Mucosa of gallbladder (tissue), 1 donor: Measurements from ENCODE around the gene RARRES1. TPM values are rescaled to one million over a fixed set of nuclear protein-coding genes. Genes with fewer than 3 reads are reported as not detected.
A peak's percentile ranks its signal among the peaks of the same experiment; 100 is the strongest.

Experiments used
- DNase-seq: peaks from one replicate; pipeline ENCODE4 v3.0.0-alpha.2; 2020; ENCODE audit warnings: low spot score
- total RNA-seq: library from RNA; stranded (reverse); gene quantifications from one replicate; pipeline ENCODE4 v1.2.1, GENCODE V29; 2021
- donor health status: DM: no; HTN: no; CAD: no.

Gene RARRES1
- total RNA-seq, 1 donor from 2014 or later: 6.3 TPM

DNA sequence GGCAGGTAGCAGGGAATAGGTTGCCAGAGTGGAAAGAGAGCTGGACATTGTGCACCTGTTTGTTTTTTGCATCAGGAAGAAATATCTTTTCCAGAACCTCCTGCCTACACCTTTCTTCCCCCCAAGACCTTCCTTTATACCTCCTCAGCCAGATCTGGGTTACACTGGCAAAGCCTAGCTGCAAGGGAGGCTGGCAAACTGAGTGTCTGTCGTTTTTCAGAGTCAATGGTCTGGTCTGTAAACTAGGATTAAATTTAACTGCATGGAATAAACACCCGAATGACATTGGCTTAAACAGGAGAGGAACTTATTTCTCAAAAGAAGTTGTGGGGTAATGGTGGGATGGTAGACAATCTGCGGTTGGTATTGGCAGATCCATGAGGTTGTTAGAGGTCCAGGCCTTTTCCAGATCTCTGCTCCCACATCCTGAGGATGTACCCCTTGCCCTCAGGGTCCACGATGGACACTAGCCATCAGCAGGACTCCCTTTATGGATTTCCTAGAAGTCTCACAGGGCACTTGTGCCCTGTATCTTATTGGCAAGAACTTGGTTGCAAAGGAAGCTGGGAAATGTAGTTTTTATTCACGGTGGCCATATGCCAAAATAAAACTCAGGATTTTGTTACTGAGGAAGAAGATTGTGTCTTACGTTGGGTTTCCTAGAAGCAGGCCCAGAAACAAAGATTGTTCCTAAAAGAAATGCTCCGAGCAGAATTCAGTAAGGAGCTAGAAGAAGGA is 3.2 kb upstream of the RARRES1 start:
- no peak for DNase-seq

- DNase-seq: no peak
Observed at GRCh38 chr3:158733656-158734055, 1.4 kb upstream of the RARRES1 start.

DNA sequence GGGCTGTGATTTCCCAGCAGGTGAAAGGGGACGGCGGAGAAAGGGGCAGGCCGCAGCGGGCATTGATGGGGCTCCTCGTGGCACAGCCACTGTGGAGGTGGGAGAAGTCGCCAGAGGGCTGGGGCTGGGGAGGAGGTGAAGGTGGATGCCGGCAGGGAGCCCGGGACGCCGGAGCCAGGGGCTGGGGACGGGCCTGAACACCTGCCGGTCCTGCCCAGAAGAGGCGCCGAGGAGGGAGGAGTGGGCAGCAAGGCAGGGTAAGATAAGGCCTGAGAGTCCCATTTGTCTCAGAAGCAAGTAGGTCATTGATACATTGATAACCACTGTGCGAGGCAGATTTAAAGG is 571 bp upstream of the RARRES1 start:
- DNase-seq: no peak

- DNase-seq: no peak
Observed at GRCh38 chr3:158731486-158731885, 771 bp downstream of the RARRES1 start.

- no peak for DNase-seq
Observed at GRCh38 chr3:158728851-158729250, 3.4 kb downstream of the RARRES1 start.

DNA sequence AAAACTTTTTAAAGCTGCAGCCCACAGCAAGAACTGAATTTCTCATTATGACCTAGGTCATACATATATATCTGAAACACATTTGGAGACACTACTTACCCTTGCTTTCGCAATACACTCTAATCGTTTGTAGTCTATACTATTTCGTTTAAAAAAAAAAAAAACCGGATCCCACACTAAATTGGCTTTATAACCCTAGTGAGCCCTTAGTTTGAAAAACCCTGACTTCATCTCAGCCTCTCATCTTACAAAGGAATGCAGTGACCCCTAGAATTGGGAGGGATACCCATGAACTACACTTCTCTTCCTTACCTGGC is 4.2 kb downstream of the RARRES1 start:
- DNase-seq: no peak

DNA sequence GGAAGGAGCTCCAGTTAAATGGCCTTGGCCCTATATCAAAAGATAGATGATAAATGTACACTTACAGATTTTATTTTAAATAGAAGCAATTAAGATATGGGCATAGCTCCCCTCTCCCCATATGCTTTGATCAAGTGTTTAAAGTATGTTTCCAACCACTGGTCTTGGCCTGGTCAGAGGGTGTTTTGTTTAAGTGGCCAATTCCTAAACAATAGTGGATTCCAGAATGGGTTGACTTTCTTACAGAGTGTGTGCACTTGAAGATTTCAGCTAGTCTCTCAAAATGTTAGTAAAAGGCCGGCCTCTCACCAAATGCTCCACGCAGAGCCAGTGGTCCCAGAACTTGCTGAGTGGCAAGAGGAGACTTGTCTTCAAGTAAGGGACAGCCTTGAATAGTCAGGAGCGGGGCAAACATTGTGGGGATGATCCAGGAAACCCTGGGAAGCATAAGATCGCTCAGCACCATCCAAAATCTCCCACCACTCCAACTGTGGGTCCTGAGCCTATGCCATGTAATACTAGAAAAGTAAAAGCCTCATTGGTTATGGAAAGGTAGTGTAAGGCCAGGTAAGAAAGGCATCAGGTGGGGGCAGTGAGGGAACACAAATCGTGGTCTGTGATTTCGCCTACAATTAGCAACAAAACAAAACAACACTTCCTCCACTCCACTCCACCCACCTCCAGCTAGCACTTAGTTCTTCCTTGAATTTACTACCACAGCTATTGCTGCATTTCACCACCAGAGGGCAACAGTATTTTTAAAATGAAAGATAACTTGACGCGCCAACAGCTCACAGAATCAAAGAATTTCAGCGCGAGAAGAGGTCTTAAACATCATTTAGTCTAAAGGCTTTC is 4.8 kb downstream of the RARRES1 start:
- DNase-seq: peak; percentile 74

GRCh38 chr3:158725348-158726011 is 6.8 kb downstream of the RARRES1 start:
- peak; percentile 34 for DNase-seq

DNA sequence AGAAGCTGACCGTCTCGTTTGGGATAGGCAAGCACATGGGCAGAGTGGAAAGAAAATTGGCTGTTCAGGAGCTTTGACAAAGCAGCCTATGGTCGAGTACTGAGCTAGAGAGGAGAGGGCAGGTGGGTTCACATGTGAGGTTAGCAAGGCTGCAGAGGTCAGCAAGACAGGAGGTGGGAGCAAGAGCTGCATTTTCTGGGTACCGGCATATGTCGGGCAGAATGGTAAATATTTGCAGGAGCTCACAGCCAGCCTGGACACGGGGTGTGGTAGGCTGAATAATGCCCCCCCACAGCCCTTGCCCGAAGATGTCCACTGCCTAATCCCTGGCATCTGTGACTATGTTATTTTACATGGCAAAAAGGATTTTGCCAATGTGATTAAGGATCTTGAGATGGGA is 8.3 kb downstream of the RARRES1 start:
- no peak for DNase-seq

GRCh38 chr3:158722108-158722507 is 10.1 kb downstream of the RARRES1 start:
- DNase-seq: no peak

- DNase-seq: no peak
Observed at GRCh38 chr3:158718490-158719170, 13.6 kb downstream of the RARRES1 start.

DNA sequence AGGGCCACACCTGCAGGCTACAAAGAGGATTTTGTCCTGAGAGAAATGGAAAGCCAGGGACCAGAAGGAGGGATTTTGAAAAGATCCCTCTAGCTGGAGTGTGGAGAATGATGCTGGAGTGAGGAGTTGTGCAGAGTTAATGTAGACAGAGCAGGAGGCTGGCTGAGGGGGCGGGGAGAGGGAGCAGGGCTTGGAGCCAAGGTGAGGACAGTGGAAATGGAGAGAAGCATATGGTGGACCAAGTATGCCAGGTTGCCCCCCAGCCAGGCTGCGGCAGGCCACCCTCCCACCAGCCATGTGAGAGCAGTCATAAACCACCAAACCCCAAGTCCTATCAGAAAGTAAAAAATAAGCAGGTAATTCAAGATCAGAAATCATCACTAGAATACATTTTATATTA is 14.7 kb downstream of the RARRES1 start:
- no peak for DNase-seq

GRCh38 chr3:158713094-158713499 is 19.2 kb downstream of the RARRES1 start:
- DNase-seq: peak; percentile 48

DNA sequence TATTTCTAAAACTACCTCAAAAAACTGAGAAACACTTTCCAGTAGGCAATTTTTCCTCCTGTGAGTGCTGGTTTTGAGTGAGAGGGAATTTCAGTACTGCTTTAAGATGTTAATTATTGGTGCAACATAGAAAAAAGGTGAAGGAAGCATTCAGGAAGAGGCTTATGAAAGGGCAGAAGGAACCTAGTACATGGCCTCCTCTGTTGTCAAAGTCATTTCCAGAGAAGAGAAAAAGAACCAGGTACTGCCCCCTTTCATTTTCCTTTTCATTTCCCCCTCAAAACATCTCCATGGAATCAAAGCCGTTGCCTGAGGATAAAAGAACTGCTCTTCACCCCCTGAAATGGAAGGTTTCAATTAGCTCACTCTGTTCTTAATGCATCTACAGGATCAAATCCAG is 19.8 kb downstream of the RARRES1 start:
- DNase-seq: no peak

GRCh38 chr3:158711886-158712285 is 20.4 kb downstream of the RARRES1 start:
- DNase-seq: no peak

DNA sequence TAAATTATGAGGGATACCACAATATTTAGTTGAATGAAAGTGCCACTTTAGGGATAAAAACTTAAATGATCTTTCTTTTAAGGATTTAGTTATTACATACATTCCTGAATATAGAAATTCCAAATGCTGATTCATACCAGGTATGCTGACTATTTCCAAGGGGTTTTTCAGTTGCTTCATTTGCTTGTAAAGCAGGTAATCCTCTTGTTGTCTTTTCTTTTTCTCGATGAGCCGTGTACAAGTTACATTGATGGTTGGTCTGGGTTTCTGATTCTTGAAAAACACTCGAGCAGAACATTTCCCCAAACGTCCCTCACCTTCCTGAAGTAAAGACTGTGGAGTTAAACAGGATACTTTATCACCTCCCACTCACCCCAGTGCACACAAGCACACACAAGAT is 21.7 kb downstream of the RARRES1 start:
- no peak for DNase-seq

GRCh38 chr3:158709666-158710083 is 22.6 kb downstream of the RARRES1 start:
- no peak for DNase-seq

DNA sequence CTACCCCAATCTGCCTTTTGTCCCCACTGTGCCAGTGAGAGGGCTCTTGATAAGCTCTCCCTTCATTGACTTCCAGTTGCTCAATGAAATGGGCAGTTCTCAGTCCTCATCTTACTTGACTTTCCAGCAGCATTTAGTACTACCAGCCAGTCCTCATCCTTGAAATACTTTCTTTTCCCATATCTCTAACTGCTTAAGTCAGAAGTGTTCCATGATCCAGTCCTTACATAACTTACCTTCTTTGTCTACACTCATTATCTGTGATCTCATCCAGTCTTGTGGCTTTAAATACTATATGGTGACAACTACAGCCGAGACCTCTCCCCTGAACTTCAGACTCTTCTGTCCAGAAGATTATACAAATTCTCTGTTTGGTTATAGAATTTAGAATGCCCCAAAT is 28.7 kb downstream of the RARRES1 start:
- DNase-seq: no peak

DNA sequence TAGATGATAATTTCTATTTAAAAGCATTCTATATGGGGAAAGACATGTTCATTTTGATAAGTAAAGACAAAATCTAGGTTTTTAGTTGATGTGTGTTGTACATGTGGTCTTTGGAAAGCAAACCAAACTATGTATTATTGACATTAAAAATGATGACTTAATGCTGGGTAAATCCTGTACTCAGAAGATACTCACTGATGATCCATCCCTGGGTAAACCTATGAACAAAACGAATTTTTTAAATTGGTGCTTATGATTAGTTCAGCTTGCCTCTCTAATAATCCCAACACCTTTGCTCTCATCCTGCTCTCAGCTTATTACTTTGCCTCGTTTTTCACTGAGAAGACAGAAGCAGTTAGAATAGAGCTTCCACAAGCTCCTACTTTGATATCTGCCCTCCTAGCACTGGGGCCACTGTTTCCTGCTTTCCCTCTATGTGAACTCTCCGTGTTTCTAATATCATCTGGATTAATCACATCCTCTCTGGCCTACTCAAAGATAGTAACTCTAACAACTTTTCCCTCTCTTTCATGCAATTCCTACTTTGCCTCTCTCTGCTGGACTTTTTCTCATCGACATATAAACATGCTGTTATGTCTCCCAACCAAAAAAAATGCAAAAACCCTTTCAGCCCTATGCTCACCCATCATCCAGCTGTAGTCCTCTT is 29.3 kb downstream of the RARRES1 start:
- no peak for DNase-seq

DNA sequence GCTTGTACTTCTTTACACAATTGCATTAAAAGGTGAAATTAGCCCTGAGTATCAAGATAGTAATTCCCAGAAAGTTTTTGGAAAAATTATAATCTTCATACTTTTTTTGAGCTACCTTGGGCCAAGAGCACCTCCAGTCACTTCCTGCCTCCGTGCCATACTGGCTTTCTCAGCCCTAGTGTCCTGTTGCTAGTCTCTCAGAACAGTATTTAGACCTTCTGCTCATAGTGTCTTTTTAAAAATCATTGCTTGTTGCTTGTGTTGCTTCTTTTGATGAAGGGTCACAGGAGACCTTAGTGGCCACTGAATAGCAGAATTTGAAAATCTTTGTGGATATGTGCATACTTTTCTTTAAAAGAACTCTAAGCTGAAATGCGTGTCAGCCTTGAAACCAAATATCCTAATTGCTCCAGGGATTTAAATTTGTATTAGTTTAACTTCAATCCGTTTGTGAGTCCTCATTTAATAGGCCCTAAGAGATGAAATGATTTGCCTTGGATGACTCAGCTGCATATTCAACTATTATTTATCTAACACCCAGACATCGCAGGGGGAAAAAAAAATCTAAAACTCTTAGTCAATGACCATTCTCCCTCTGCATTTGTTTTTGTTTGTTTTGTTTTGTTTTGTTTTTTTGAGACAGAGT is 30.7 kb downstream of the RARRES1 start:
- DNase-seq: no peak

GRCh38 chr3:158700559-158700958 is 31.7 kb downstream of the RARRES1 start:
- no peak for DNase-seq
